B cell (primary cell): ENCODE measurements around the gene CCDC85C. TPM values are rescaled to one million over a fixed set of nuclear protein-coding genes. Genes with fewer than 3 reads are reported as not detected.

Source experiments
- ATAC-seq: fragments of 200-7000 bp; cut with Tn5 transposase; one replicate; pipeline ENCODE4 v1.10.0; 2021; ENCODE audit warnings: low read depth, mild to moderate bottlenecking, moderate number of reproducible peaks, moderate library complexity
- CTCF ChIA-PET: fragments of 350-600 bp; sonication (Branson Sonifier 250); formaldehyde crosslinking; loops from one replicate; lab custom pipeline; 2021; ENCODE audit warnings: antibody characterized with exemption, inconsistent platforms; lab: Charles Lee
- POLR2A ChIA-PET: fragments of 350-600 bp; sonication (Branson Sonifier 250); formaldehyde crosslinking; loops from one replicate; lab custom pipeline; 2021; ENCODE audit warnings: antibody characterized with exemption; lab: Charles Lee
- DNase-seq: peaks from one replicate; pipeline ENCODE4 v3.0.0; 2013
- H2AFZ ChIP-seq: 2 replicates; pipeline ENCODE4 v1.6.1; 2012; ENCODE audit warnings: mild to moderate bottlenecking, low read depth, low read length; ENCODE audit not compliant: insufficient read depth, poor library complexity, severe bottlenecking
- H3K27ac ChIP-seq, 2 donors: 1 replicate in 1 of 2; 2 replicates in 1 of 2; pipeline ENCODE4 v1.5.1; 2012 to 2013; ENCODE audit warnings: low read length in 2 of 2, mild to moderate bottlenecking in 2 of 2, moderate library complexity in 1 of 2
- H3K27me3 ChIP-seq, 4 experiments: fragments of 200-600 bp in 1 of 4; sonication (generic) in 1 of 4; replicated peaks in 1 of 4; 1 replicate in 2 of 4; 2 replicates in 2 of 4; pipeline versions ENCODE4 v1.6.1 to v1.7.0; 2013 to 2016; ENCODE audit warnings: low read length in 3 of 4, mild to moderate bottlenecking in 2 of 4, mixed read lengths in 1 of 4, moderate library complexity in 1 of 4; ENCODE audit not compliant: insufficient read depth in 4 of 4, control insufficient read depth in 3 of 4; ENCODE audit errors: control extremely low read depth in 1 of 4
- H3K36me3 ChIP-seq, 2 experiments: replicated peaks in 1 of 2; 1 replicate in 1 of 2; 2 replicates in 1 of 2; pipeline versions ENCODE4 v1.6.1 to v1.7.1; 2013; ENCODE audit warnings: low read length in 1 of 2; ENCODE audit not compliant: insufficient read depth in 2 of 2, control insufficient read depth in 1 of 2; ENCODE audit errors: control extremely low read depth in 1 of 2, extremely low read depth in 1 of 2
- H3K4me1 ChIP-seq, 2 donors: fragments of 200-600 bp in 1 of 2; sonication (generic) in 1 of 2; 1 replicate in 1 of 2; 2 replicates in 1 of 2; pipeline versions ENCODE4 v1.5.1 to v1.6.1; 2013 to 2017; ENCODE audit warnings: low read length in 2 of 2; ENCODE audit not compliant: control insufficient read depth in 2 of 2, insufficient read depth in 2 of 2
- H3K4me2 ChIP-seq: replicated peaks from 2 replicates; pipeline ENCODE3; 2012; ENCODE audit warnings: mild to moderate bottlenecking, low read depth, low read length; ENCODE audit not compliant: poor library complexity, severe bottlenecking
- H3K4me3 ChIP-seq, 5 experiments: fragments of 200-600 bp in 1 of 5; sonication (generic) in 1 of 5; 1 replicate in 3 of 5; 2 replicates in 2 of 5; pipeline versions ENCODE4 v1.5.1 to v1.7.0; 2011 to 2016; ENCODE audit warnings: low read length in 4 of 5, mild to moderate bottlenecking in 4 of 5, low read depth in 2 of 5, control low read depth in 1 of 5, moderate library complexity in 1 of 5; ENCODE audit not compliant: insufficient read depth in 1 of 5; ENCODE audit errors: control extremely low read depth in 1 of 5, extremely low read depth in 1 of 5
- H3K79me2 ChIP-seq: fragments of 200-600 bp; sonication (generic); one replicate; pipeline ENCODE4 v1.6.0; 2016; ENCODE audit warnings: low read length; ENCODE audit not compliant: control insufficient read depth, insufficient read depth
- H3K9ac ChIP-seq: fragments of 200-600 bp; sonication (generic); 2 replicates; pipeline ENCODE4 v1.6.1; 2017; ENCODE audit warnings: mild to moderate bottlenecking, low read length, moderate library complexity
- H3K9me3 ChIP-seq, 3 donors: one replicate each; pipeline versions ENCODE4 v1.6.1 to v1.7.1; 2013; ENCODE audit warnings: low read length in 2 of 3; ENCODE audit not compliant: control insufficient read depth in 2 of 3, insufficient read depth in 1 of 3; ENCODE audit errors: control extremely low read depth in 1 of 3
- H4K20me1 ChIP-seq: 2 replicates; pipeline ENCODE4 v1.6.0; 2012; ENCODE audit warnings: mild to moderate bottlenecking, low read length; ENCODE audit not compliant: insufficient read depth, control insufficient read depth, poor library complexity, severe bottlenecking
- H3K27ac Mint-ChIP-seq: one replicate; pipeline ENCODE4 v1.8.0; 2021; ENCODE audit warnings: mixed read lengths
- H3K27me3 Mint-ChIP-seq: one replicate; pipeline ENCODE4 v1.8.0; 2021; ENCODE audit warnings: mixed read lengths
- H3K4me1 Mint-ChIP-seq: one replicate; pipeline ENCODE4 v1.8.0; 2021; ENCODE audit warnings: mixed read lengths
- H3K4me3 Mint-ChIP-seq: one replicate; pipeline ENCODE4 v1.8.0; 2021; ENCODE audit warnings: mixed read lengths
- H3K9me3 Mint-ChIP-seq: one replicate; pipeline ENCODE4 v1.8.0; 2022; ENCODE audit warnings: mixed read lengths; ENCODE audit not compliant: insufficient read depth
- CTCF ChIP-seq: fragments of 200-600 bp; IDR thresholded peaks from one replicate; pipeline ENCODE4 v1.8.0; 2022; ENCODE audit warnings: antibody characterized with exemption, mild to moderate bottlenecking
- EZH2 ChIP-seq: IDR thresholded peaks from 2 replicates; pipeline ENCODE4 v1.6.1; 2012; ENCODE audit warnings: borderline replicate concordance, low read depth, mild to moderate bottlenecking, moderate library complexity, low read length; ENCODE audit not compliant: insufficient read depth, poor library complexity, severe bottlenecking
- WGBS: methylation state at CpG from one replicate; pipeline ENCODE4 v1.1.5; 2013; ENCODE audit warnings: missing lambda C conversion rate; ENCODE audit not compliant: insufficient coverage; 5-methylcytosine and 5-hydroxymethylcytosine counted together
- intact Hi-C: fragments of 100-400 bp; cut with micrococcal nuclease; formaldehyde crosslinking; loops from one replicate; pipeline ENCODE4 v1.10.0; 2022
- polyA plus RNA-seq: library from polyadenylated mRNA; depleted of rRNA; stranded (reverse); fragments of >200 nt; gene quantifications from 2 replicates; pipeline ENCODE4 v1.2.3, GENCODE V29; 2012
- total RNA-seq, 2 donors: library from RNA; stranded (reverse); fragments of 120-200 nt in 1 of 2; gene quantifications; 1 replicate in 1 of 2; 2 replicates in 1 of 2; pipeline versions ENCODE4 v1.2.3 to v1.2.4, GENCODE V29; 2013 to 2022

Gene CCDC85C
- total and polyA plus RNA-seq, 2 donors (not counting 1 experiment from before 2014, with no cell fraction given), result 0.52 to 2.7 TPM

GRCh38 chr14:99615497-99616157 lies 11.6 kb upstream of the CCDC85C start:
- H3K27me3 Mint-ChIP-seq, result peaks cover 24% of the 10 kb centered on the region
- TF ChIP-seq CTCF (peak; percentile 11), EZH2 (no peak)
- intact Hi-C loops, result no loop called here
- no peaks in the 10 kb centered on the region for H3K9me3 Mint-ChIP-seq
- no peak overlapping the region for H3K27ac Mint-ChIP-seq
- POLR2A ChIA-PET, result no interaction called here
- no peak overlapping the region for H3K4me3 Mint-ChIP-seq
- Histone ChIP-seq H4K20me1 (no peaks in the 10 kb centered on the region), H2AFZ (no peak overlapping the region), H3K27ac (no peak overlapping the region), H3K4me3 (no peak overlapping the region), H3K4me1 (no peaks in the 10 kb centered on the region), H3K79me2 (no peaks in the 10 kb centered on the region), H3K9me3 (no peaks in the 10 kb centered on the region), H3K9ac (no peak overlapping the region), H3K4me2 (no peak overlapping the region), H3K36me3 (no peaks in the 10 kb centered on the region), H3K27me3 (peaks cover 0 to 30% (median 3%) of the 10 kb centered on the region in 4 experiments)
- H3K4me1 Mint-ChIP-seq, result no peaks in the 10 kb centered on the region
- ATAC-seq, result no peak
- CTCF ChIA-PET, result no interaction called here
- DNase-seq, result no peak
- 77% methylated on average over 6 of the region's 7 CpGs for WGBS

- 93% methylated on average over 6 of the region's 8 CpGs for WGBS
- H3K4me1 Mint-ChIP-seq, result no peaks in the 10 kb centered on the region
Observed at GRCh38 chr14:99612738-99613330, 8.8 kb upstream of the CCDC85C start.

More at GRCh38 chr14:99612738-99613330, 8.8 kb upstream of the CCDC85C start:
- Histone ChIP-seq H3K27me3 (peaks cover 0 to 16% (median 0%) of the 10 kb centered on the region in 4 experiments), H4K20me1 (no peaks in the 10 kb centered on the region), H3K36me3 (no peaks in the 10 kb centered on the region), H3K79me2 (no peaks in the 10 kb centered on the region), H3K9ac (no peak overlapping the region), H3K9me3 (no peaks in the 10 kb centered on the region), H3K27ac (no peak overlapping the region), H2AFZ (no peak overlapping the region), H3K4me1 (no peaks in the 10 kb centered on the region), H3K4me3 (no peak overlapping the region), H3K4me2 (no peak overlapping the region)
- intact Hi-C loops, result no loop called here
- ATAC-seq (no peak), DNase-seq (no peak)
- H3K4me3 Mint-ChIP-seq, result no peak overlapping the region
- peaks cover 19% of the 10 kb centered on the region for H3K27me3 Mint-ChIP-seq
- CTCF ChIA-PET, result no interaction called here
- no peaks in the 10 kb centered on the region for H3K9me3 Mint-ChIP-seq
- TF ChIP-seq EZH2, result no peak
- TF ChIP-seq CTCF, result no peak
- POLR2A ChIA-PET, result no interaction called here
- no peak overlapping the region for H3K27ac Mint-ChIP-seq
